ENCODE results near the gene LIN52. TPM values are rescaled to one million over a fixed set of nuclear protein-coding genes. Genes with fewer than 3 reads are reported as not detected.

The LIN52 gene
- total RNA-seq, 1 experiment from 2014 or later: 16.9 TPM

GRCh38 chr14:74083784-74084276 lies 926 bp upstream of the LIN52 start:
- Histone ChIP-seq H3K4me3 (ENCODE audit: low read depth, low read length, poor library complexity, severe bottlenecking) (peak overlapping the region; percentile 73), H3K27me3 (replicated peaks; ENCODE audit: insufficient read depth, low read depth, low read length, poor library complexity) (no peaks in the 10 kb centered on the region), H3K27ac (ENCODE audit: low read depth, low read length, poor library complexity, severe bottlenecking) (peak overlapping the region; percentile 81), H3K36me3 (ENCODE audit: insufficient read depth, low read length, poor library complexity, severe bottlenecking) (no peaks in the 10 kb centered on the region), H3K4me1 (ENCODE audit: insufficient read depth, low read length, poor library complexity, severe bottlenecking) (peaks cover 8% of the 10 kb centered on the region), H3K9me3 (ENCODE audit: low read depth, low read length, poor library complexity, severe bottlenecking) (no peaks in the 10 kb centered on the region)
- POLR2A ChIA-PET (ENCODE audit: low non-redundant PET): no interaction called here
- TF ChIP-seq EZH2 (IDR thresholded peaks at IDR 0.05; ENCODE audit: borderline replicate concordance, low read depth, low read length, poor library complexity, severe bottlenecking) (no peak), CTCF (conservative IDR thresholded peaks at IDR 0.05; ENCODE audit: low read depth, low read length) (no peak)
- DNase-seq (ENCODE audit: low spot score): no peak
- BruUV-seq (replicated peaks): no TSS peak
- CTCF ChIA-PET: no interaction called here
- intact Hi-C loops (cut with micrococcal nuclease; ENCODE audit: unreplicated experiment): no loop called here

- DNase-seq (ENCODE audit: low spot score): no peak
- H3K36me3 ChIP-seq (ENCODE audit: insufficient read depth, low read length, poor library complexity, severe bottlenecking): no peaks in the 10 kb centered on the region
- H3K27ac ChIP-seq (ENCODE audit: low read depth, low read length, poor library complexity, severe bottlenecking): peak overlapping the region; percentile 82
- no peaks in the 10 kb centered on the region for H3K27me3 ChIP-seq (replicated peaks; ENCODE audit: insufficient read depth, low read depth, low read length, poor library complexity)
- ChIA-PET POLR2A (ENCODE audit: low non-redundant PET) (no interaction called here), CTCF (no interaction called here)
- peaks cover 8% of the 10 kb centered on the region for H3K4me1 ChIP-seq (ENCODE audit: insufficient read depth, low read length, poor library complexity, severe bottlenecking)
- TF ChIP-seq EZH2 (IDR thresholded peaks at IDR 0.05; ENCODE audit: borderline replicate concordance, low read depth, low read length, poor library complexity, severe bottlenecking): no peak
- no peak for TF ChIP-seq CTCF (conservative IDR thresholded peaks at IDR 0.05; ENCODE audit: low read depth, low read length)
- H3K9me3 ChIP-seq (ENCODE audit: low read depth, low read length, poor library complexity, severe bottlenecking): no peaks in the 10 kb centered on the region
- intact Hi-C loops (cut with micrococcal nuclease; ENCODE audit: unreplicated experiment): no loop called here
- H3K4me3 ChIP-seq (ENCODE audit: low read depth, low read length, poor library complexity, severe bottlenecking): peak overlapping the region; percentile 73
- TSS peak; percentile 61 for BruUV-seq (replicated peaks)
Measured at GRCh38 chr14:74085047-74085637, 386 bp downstream of the LIN52 start.

GRCh38 chr14:74085828-74086227 lies 1.1 kb downstream of the LIN52 start:
- DNase-seq (ENCODE audit: low spot score): no peak
- Histone ChIP-seq H3K9me3 (ENCODE audit: low read depth, low read length, poor library complexity, severe bottlenecking) (no peaks in the 10 kb centered on the region), H3K36me3 (ENCODE audit: insufficient read depth, low read length, poor library complexity, severe bottlenecking) (no peaks in the 10 kb centered on the region), H3K4me1 (ENCODE audit: insufficient read depth, low read length, poor library complexity, severe bottlenecking) (peaks cover 8% of the 10 kb centered on the region), H3K4me3 (ENCODE audit: low read depth, low read length, poor library complexity, severe bottlenecking) (peak overlapping the region; percentile 73), H3K27ac (ENCODE audit: low read depth, low read length, poor library complexity, severe bottlenecking) (peak overlapping the region; percentile 82), H3K27me3 (replicated peaks; ENCODE audit: insufficient read depth, low read depth, low read length, poor library complexity) (no peaks in the 10 kb centered on the region)
- ChIA-PET CTCF (no interaction called here), POLR2A (ENCODE audit: low non-redundant PET) (no interaction called here)
- no TSS peak for BruUV-seq (replicated peaks)
- TF ChIP-seq CTCF (conservative IDR thresholded peaks at IDR 0.05; ENCODE audit: low read depth, low read length) (no peak), EZH2 (IDR thresholded peaks at IDR 0.05; ENCODE audit: borderline replicate concordance, low read depth, low read length, poor library complexity, severe bottlenecking) (no peak)
- intact Hi-C loops (cut with micrococcal nuclease; ENCODE audit: unreplicated experiment): no loop called here

Data from A673 (cell line).